GM13977 (cell line): ENCODE measurements around the gene MARCHF9.

Source experiments
- DNase-seq: peaks from one replicate; pipeline ENCODE4 v3.0.0; 2012; ENCODE audit warnings: low spot score
- in situ Hi-C: fragments of 300-500 bp; cut with MboI; formaldehyde crosslinking; loops from one replicate; pipeline ENCODE4 v1.12.0; 2022; ENCODE audit warnings: low sequenced_read_pairs, low pct_unique_long_range_greater_than_20kb, mixed read lengths, inconsistent platforms; ENCODE audit not compliant: unreplicated experiment
- TF ChIP-seq, protein P1 (sequence below): IDR thresholded peaks from 2 replicates; pipeline ENCODE4 v1.5.1; 2012; ENCODE audit warnings: mild to moderate bottlenecking, control low read depth; ENCODE audit not compliant: insufficient read depth; ENCODE audit errors: extremely low read depth, missing control alignments

The MARCHF9 gene

DNA sequence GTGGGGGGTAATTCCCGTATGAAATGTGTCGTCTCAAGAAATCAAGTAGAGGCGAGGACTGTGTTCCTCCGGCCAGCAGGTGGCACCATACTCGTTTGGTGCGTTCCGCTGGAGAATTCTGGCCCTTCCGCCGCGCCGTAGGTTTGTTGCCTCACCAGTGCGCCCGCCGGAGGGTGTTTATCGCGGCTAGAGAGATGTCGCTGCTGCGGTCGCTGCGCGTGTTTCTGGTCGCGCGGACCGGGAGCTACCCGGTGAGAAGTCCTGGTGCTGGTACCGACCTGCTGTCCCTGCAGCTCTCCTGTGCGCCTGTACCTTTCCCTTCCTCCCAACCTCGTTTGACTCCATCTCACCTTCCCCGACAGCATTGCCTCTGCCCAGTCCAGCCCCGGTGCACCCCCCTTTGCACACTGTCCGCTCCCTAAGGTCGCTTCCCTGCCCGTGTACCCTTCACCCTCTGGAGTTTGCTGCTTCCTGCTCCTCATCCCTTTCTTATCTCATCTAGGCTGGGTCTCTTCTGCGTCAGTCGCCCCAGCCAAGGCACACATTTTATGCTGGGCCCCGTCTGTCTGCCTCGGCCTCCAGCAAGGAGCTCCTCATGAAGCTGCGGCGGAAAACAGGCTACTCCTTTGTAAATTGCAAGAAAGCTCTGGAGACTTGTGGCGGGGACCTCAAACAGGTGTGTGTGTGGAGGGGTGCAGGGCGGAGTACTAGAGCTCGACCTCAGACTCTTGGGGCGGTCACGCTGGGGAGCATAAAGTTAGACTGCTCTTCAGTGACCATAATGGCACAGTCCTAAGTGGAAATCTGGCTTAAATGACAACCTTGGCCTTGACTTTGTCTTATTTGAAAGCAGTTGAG, 27.9 kb downstream of the MARCHF9 start, which contains the start of gene TSFM:
TSS of gene TSFM (plus strand) at position 180 of the 858 bp plus-strand sequence. CDS start at position 195, 15 bp downstream.
- TF ChIP-seq, protein P1, sequence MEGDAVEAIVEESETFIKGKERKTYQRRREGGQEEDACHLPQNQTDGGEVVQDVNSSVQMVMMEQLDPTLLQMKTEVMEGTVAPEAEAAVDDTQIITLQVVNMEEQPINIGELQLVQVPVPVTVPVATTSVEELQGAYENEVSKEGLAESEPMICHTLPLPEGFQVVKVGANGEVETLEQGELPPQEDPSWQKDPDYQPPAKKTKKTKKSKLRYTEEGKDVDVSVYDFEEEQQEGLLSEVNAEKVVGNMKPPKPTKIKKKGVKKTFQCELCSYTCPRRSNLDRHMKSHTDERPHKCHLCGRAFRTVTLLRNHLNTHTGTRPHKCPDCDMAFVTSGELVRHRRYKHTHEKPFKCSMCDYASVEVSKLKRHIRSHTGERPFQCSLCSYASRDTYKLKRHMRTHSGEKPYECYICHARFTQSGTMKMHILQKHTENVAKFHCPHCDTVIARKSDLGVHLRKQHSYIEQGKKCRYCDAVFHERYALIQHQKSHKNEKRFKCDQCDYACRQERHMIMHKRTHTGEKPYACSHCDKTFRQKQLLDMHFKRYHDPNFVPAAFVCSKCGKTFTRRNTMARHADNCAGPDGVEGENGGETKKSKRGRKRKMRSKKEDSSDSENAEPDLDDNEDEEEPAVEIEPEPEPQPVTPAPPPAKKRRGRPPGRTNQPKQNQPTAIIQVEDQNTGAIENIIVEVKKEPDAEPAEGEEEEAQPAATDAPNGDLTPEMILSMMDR: peak; percentile 96
- peak; percentile 86 for DNase-seq
- in situ Hi-C loops: no loop called here

DNA sequence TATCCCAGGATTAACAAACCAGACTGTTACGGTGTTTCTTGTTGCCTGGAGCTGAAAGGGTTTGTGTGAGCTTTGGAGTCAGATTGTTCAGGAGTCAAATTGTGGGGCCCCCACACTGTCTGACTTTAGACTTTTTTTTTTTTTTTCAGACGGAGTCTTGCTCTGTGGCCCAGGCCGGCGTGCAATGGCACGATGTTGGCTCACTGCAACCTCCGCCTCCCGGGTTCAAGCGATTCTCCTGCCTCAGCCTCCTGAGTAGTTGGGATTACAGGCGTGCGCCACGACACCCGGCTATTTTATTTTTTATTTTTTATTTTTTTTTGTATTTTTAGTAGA, 28.5 kb downstream of the MARCHF9 start:
- DNase-seq: no peak
- TF ChIP-seq, protein P1: no peak
- in situ Hi-C loops: no loop called here

DNA sequence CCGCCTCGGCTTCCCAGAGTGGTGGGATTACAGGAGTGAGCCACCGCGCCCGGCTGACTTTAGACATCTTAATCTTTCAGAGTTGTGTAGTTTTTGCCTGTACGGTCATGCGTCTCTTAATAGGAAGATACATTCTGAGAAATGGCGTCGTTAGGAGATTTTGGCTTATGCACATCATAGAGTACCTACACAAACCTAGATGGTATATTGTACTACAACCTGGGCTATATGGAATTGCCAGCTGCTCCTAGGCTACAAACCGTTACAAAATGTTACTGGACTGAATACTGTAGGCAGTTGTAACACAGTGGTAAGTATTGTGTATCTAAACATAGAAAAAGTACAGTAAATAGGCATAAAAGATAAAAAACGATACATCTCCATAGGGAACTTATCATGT, 29.0 kb downstream of the MARCHF9 start:
- DNase-seq: no peak
- in situ Hi-C loops: no loop called here
- TF ChIP-seq, protein P1: no peak

DNA sequence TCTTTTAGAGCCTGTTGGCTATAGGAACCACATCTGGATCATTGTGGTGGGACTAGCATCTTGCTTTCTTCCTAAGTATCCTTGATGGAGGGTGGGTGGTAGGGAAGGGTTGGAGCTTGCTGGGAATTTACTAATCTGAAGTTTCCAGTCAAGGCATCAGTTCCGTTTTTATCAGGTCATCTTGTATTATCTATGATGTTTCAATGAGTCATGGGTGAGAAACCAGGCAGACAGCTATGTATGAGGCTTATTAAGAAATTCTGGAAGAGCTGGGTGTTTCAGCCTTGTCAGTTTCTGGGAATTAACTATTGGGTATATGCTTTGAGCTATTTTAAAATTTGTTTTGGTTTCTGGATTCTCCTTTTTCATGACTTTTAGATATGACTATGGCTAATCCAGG, 39.0 kb downstream of the MARCHF9 start:
- DNase-seq: no peak
- in situ Hi-C loops: no loop called here
- TF ChIP-seq, protein P1: no peak

DNA sequence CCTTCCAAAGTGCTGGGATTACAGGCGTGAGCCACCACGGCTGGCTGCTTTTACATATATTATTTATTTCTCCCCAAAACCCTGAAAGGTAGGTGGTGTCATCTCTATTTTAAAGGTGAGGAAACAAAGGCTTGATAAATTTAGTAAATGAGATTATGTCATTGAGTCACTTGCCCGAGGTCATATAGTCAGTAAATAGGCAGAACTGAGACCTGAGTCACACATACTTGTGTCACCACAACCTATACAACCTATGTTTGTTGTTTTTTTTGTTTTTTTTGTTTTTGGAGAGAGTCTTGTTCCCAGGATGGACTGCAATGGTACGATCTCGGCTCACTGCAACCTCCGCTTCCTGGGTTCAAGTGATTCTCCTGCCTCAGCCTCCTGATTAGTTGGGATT, 40.5 kb downstream of the MARCHF9 start:
- in situ Hi-C loops: no loop called here
- no peak for DNase-seq
- TF ChIP-seq, protein P1: no peak

DNA sequence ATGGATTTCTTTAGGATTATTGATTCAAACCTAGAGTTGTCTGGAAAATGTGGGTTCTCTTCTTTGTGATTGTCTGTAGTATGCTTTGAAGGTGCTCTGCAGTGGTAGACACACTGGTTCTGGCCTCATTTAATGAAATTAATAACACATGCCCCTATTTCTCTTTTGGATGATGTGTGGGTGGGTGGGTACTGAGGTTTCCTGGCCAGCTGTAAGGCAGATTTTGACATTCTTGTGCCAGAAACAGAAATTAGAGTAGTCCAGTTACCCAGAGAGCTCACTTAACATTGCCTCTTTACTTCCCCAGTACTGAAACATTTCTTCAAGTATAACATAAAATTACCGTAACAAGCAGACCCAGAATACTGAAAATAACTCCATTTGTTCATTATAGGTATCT, 42.1 kb downstream of the MARCHF9 start:
- no peak for DNase-seq
- TF ChIP-seq, protein P1: no peak
- in situ Hi-C loops: no loop called here
